ENCODE measurements around the gene MOSPD3.

The MOSPD3 gene

GRCh38 chr7:100575746-100576383, 36.5 kb upstream of the MOSPD3 start:
- DNase-seq: no peak

GRCh38 chr7:100576384-100576993, 35.9 kb upstream of the MOSPD3 start:
- DNase-seq: no peak

- DNase-seq: no peak
Measured at GRCh38 chr7:100577103-100577502, 35.2 kb upstream of the MOSPD3 start.

GRCh38 chr7:100577507-100577906, 34.8 kb upstream of the MOSPD3 start:
- DNase-seq: no peak

- no peak for DNase-seq
Measured at GRCh38 chr7:100578246-100579183, 33.8 kb upstream of the MOSPD3 start.

- no peak for DNase-seq
Measured at GRCh38 chr7:100580466-100581283, 31.7 kb upstream of the MOSPD3 start.

- DNase-seq: no peak
Measured at GRCh38 chr7:100582041-100582579, 30.2 kb upstream of the MOSPD3 start.

GRCh38 chr7:100582650-100583049, 29.7 kb upstream of the MOSPD3 start:
- DNase-seq: no peak

- peak; percentile 91 to 94 for DNase-seq
Measured at GRCh38 chr7:100583132-100584053, 28.9 kb upstream of the MOSPD3 start.

GRCh38 chr7:100584054-100584682, 28.2 kb upstream of the MOSPD3 start:
- DNase-seq: peak; percentile 75 to 90

- no peak for DNase-seq
Measured at GRCh38 chr7:100584683-100585510, 27.4 kb upstream of the MOSPD3 start.

- no peak for DNase-seq
Measured at GRCh38 chr7:100585511-100586265, 26.7 kb upstream of the MOSPD3 start, which contains the start of gene LRCH4. LRCH4 (minus strand) TSS chr7:100586129; CDS start chr7:100586100, 29 bp downstream.

- DNase-seq: peak; percentile 99
Measured at GRCh38 chr7:100586266-100587025, 25.9 kb upstream of the MOSPD3 start, which contains the start of gene FBXO24. FBXO24 (plus strand) TSS chr7:100586328; CDS start chr7:100586626, 298 bp downstream.

- peak; percentile 37 to 52 for DNase-seq
Measured at GRCh38 chr7:100588438-100588837, 23.9 kb upstream of the MOSPD3 start.

GRCh38 chr7:100589341-100589947, 22.9 kb upstream of the MOSPD3 start:
- DNase-seq: no peak

- DNase-seq: no peak
Measured at GRCh38 chr7:100590077-100590737, 22.1 kb upstream of the MOSPD3 start.

- DNase-seq: no peak
Measured at GRCh38 chr7:100591596-100591995, 20.7 kb upstream of the MOSPD3 start.

Measured in AML-193 (cell line).